PC-3 (cell line): ENCODE data around the gene TMEM91.

Source experiments
- EZH2 ChIP-seq: fragments of 300-600 bp; sonication (generic); IDR thresholded peaks from one replicate; pipeline ENCODE4 v1.6.1; 2017; ENCODE audit warnings: antibody characterized with exemption, mild to moderate bottlenecking, low read length; ENCODE audit not compliant: unreplicated experiment
- TF ChIP-seq, protein P1 (sequence below): fragments of 300-600 bp; sonication (generic); conservative IDR thresholded peaks from 2 replicates; pipeline ENCODE4 v1.5.1; 2017; ENCODE audit warnings: antibody characterized with exemption, low read depth, mild to moderate bottlenecking, low read length

DNA sequence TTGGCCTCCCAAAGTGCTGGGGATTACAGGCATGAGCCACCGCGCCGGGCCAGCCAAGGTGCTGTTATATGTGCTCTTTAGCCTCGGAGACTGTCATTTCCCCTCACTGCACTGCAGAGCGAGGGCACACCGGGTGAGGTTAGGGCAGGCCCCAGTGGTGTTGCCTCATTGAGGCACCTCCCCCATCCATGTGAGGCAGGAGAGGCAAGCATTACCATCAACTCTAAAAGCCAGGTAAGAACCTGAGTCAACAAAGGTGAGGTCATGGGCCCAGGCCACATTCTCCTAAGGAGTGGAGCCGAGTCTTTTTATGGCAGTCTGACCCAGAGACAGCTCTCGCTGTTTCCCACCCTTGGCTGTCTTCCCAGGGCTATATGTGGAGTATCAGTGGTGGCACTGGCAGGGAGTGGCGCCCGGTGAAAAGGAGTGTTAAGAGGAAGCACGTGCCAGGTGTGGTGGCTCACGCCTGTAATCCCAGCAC, 39.9 kb downstream of the TMEM91 start:
- TF ChIP-seq EZH2, result no peak
- TF ChIP-seq, protein P1, sequence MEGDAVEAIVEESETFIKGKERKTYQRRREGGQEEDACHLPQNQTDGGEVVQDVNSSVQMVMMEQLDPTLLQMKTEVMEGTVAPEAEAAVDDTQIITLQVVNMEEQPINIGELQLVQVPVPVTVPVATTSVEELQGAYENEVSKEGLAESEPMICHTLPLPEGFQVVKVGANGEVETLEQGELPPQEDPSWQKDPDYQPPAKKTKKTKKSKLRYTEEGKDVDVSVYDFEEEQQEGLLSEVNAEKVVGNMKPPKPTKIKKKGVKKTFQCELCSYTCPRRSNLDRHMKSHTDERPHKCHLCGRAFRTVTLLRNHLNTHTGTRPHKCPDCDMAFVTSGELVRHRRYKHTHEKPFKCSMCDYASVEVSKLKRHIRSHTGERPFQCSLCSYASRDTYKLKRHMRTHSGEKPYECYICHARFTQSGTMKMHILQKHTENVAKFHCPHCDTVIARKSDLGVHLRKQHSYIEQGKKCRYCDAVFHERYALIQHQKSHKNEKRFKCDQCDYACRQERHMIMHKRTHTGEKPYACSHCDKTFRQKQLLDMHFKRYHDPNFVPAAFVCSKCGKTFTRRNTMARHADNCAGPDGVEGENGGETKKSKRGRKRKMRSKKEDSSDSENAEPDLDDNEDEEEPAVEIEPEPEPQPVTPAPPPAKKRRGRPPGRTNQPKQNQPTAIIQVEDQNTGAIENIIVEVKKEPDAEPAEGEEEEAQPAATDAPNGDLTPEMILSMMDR, result no peak
